D721Med (cell line): Measurements from ENCODE around the gene ENPP3.

ENCODE experiments used
- DNase-seq: peaks from one replicate; pipeline ENCODE4 v3.0.0; 2011; ENCODE audit warnings: low spot score; ENCODE audit not compliant: insufficient read length
- FAIRE-seq: peaks from 2 replicates; lab custom pipeline; 2011; peaks lifted over from hg19 to GRCh38; lab: Jason Lieb, UNC
- CTCF ChIP-seq: IDR thresholded peaks from 2 replicates; pipeline ENCODE4 v1.5.1; 2012; ENCODE audit warnings: mild to moderate bottlenecking, control low read depth; ENCODE audit not compliant: insufficient read depth; ENCODE audit errors: missing control alignments

Gene ENPP3

GRCh38 chr6:131682442-131682841 is 45.3 kb downstream of the ENPP3 start:
- TF ChIP-seq CTCF, result no peak
- FAIRE-seq, result no peak
- no peak for DNase-seq

- DNase-seq (no peak), FAIRE-seq (no peak)
- TF ChIP-seq CTCF, result no peak
Measured at GRCh38 chr6:131683479-131683878, 46.4 kb downstream of the ENPP3 start.

GRCh38 chr6:131685266-131685780 is 48.2 kb downstream of the ENPP3 start:
- TF ChIP-seq CTCF, result no peak
- DNase-seq (no peak), FAIRE-seq (no peak)

GRCh38 chr6:131687022-131687421 is 49.9 kb downstream of the ENPP3 start:
- no peak for FAIRE-seq
- no peak for DNase-seq
- TF ChIP-seq CTCF, result no peak

- DNase-seq, result no peak
- TF ChIP-seq CTCF, result no peak
- FAIRE-seq, result no peak
Measured at GRCh38 chr6:131688286-131688685, 51.2 kb downstream of the ENPP3 start.

GRCh38 chr6:131692031-131692430 is 54.9 kb downstream of the ENPP3 start:
- FAIRE-seq, result no peak

More at GRCh38 chr6:131692031-131692430, 54.9 kb downstream of the ENPP3 start:
- TF ChIP-seq CTCF, result no peak
- no peak for DNase-seq
